Fibroblast of lung (primary cell): ENCODE results near the gene TMEM43. TPM values are rescaled to one million over a fixed set of nuclear protein-coding genes. Genes with fewer than 3 reads are reported as not detected.
A peak's percentile ranks its signal among the peaks of the same experiment; 100 is the strongest.

Experiments used
- DNase-seq, 2 donors: peaks; one replicate each; pipeline versions ENCODE4 v3.0.0 to v3.0.0-alpha.2; 2010; ENCODE audit warnings: low read depth in 2 of 2
- H2AFZ ChIP-seq: 2 replicates; pipeline ENCODE4 v1.5.1; 2012; ENCODE audit warnings: low read length, control low read depth, inconsistent platforms
- H3K27ac ChIP-seq: 2 replicates; pipeline ENCODE4 v1.5.1; 2011; ENCODE audit warnings: low read length, control low read depth; ENCODE audit not compliant: insufficient read depth
- H3K27me3 ChIP-seq: 2 replicates; pipeline ENCODE4 v1.5.1; 2011; ENCODE audit warnings: mild to moderate bottlenecking, low read length; ENCODE audit not compliant: control insufficient read depth, insufficient read depth
- H3K36me3 ChIP-seq: 2 replicates; pipeline ENCODE4 v1.5.1; 2011; ENCODE audit warnings: low read length; ENCODE audit not compliant: control insufficient read depth, insufficient read depth
- H3K4me1 ChIP-seq: 2 replicates; pipeline ENCODE4 v1.5.1; 2011; ENCODE audit warnings: low read length; ENCODE audit not compliant: control insufficient read depth, insufficient read depth; ENCODE audit errors: extremely low read depth
- H3K4me2 ChIP-seq: 2 replicates; pipeline ENCODE4 v1.5.1; 2011; ENCODE audit warnings: low read length, control low read depth; ENCODE audit not compliant: insufficient read depth; ENCODE audit errors: extremely low read depth
- H3K4me3 ChIP-seq, 4 experiments: fragments of 200-600 bp in 1 of 4; sonication (generic) in 1 of 4; replicated peaks in 1 of 4; 2 replicates each; pipeline ENCODE4 v1.5.1; 2011 to 2016; ENCODE audit warnings: low read length in 4 of 4, low read depth in 3 of 4, mild to moderate bottlenecking in 3 of 4, control low read depth in 2 of 4, inconsistent platforms in 1 of 4, mixed read lengths in 1 of 4; ENCODE audit not compliant: insufficient read depth in 1 of 4; ENCODE audit errors: control extremely low read depth in 1 of 4
- H3K79me2 ChIP-seq: 2 replicates; pipeline ENCODE4 v1.5.1; 2012; ENCODE audit warnings: mild to moderate bottlenecking, low read length, inconsistent platforms; ENCODE audit not compliant: control insufficient read depth, insufficient read depth
- H3K9ac ChIP-seq: 2 replicates; pipeline ENCODE4 v1.5.1; 2011; ENCODE audit warnings: mild to moderate bottlenecking, low read length, control low read depth; ENCODE audit not compliant: insufficient read depth
- H3K9me3 ChIP-seq: 2 replicates; pipeline ENCODE4 v1.5.1; 2012; ENCODE audit warnings: low read depth, low read length; ENCODE audit not compliant: control insufficient read depth, insufficient read depth
- H4K20me1 ChIP-seq: 2 replicates; pipeline ENCODE4 v1.5.1; 2011; ENCODE audit warnings: low read length; ENCODE audit not compliant: control insufficient read depth, insufficient read depth; ENCODE audit errors: extremely low read depth
- CTCF ChIP-seq, 2 donors: IDR thresholded peaks in 1 of 2; conservative IDR thresholded peaks in 1 of 2; 1 replicate in 1 of 2; 2 replicates in 1 of 2; pipeline ENCODE4 v1.5.1; 2011 to 2012; ENCODE audit warnings: low read length in 2 of 2, control low read depth in 1 of 2, inconsistent platforms in 1 of 2, low read depth in 1 of 2, mild to moderate bottlenecking in 1 of 2
- EZH2 ChIP-seq: IDR thresholded peaks from 2 replicates; pipeline ENCODE4 v1.5.1; 2012; ENCODE audit warnings: low read length, control low read depth, mild to moderate bottlenecking; ENCODE audit errors: missing control alignments
- polyA plus RNA-seq, 2 donors: library from polyadenylated mRNA; depleted of rRNA in 1 of 2; stranded (reverse) in 1 of 2; unstranded in 1 of 2; fragments of >200 nt; gene quantifications; 2 replicates each; pipeline ENCODE4 v1.2.1, GENCODE V29; 2011 to 2012; ENCODE audit warnings: missing spikeins in 1 of 2
- total RNA-seq: library from RNA; depleted of rRNA; stranded (reverse); fragments of >200 nt; gene quantifications from 2 replicates; pipeline ENCODE4 v1.2.1, GENCODE V29; 2014

TMEM43 gene
- total and polyA plus RNA-seq, 2 donors (not counting 1 experiment from before 2014, with no cell fraction given) = 114 to 180 TPM

DNA sequence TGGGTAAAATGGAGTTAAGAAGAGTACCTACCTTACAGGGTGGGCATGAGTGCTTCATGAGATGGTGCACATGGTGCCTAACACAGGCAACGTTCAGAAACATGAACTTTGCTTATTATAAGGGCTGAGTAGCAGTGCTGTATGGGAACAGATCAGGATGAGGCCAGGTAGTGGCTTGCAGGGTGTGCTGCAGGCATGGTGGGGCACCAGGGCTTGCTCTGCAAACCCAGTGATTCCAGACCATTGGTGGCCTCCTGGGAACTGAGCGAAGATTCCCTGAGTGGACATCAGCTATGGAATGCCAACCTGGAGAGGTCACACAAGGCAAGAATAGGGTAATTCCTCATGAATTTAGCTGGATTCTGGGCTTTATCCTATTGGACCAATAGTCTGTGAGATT lies 15.8 kb downstream of the TMEM43 start:
- H3K27ac ChIP-seq = no peak overlapping the region
- DNase-seq = no peak
- no peaks in the 10 kb centered on the region for H3K9me3 ChIP-seq
- no peaks in the 10 kb centered on the region for H3K79me2 ChIP-seq
- H3K9ac ChIP-seq = no peak overlapping the region
- H3K27me3 ChIP-seq = no peaks in the 10 kb centered on the region
- H2AFZ ChIP-seq = no peak overlapping the region
- no peak for TF ChIP-seq EZH2
- TF ChIP-seq CTCF (conservative IDR thresholded peaks at IDR 0.05 in 1 of 2, IDR thresholded peaks at IDR 0.05 in 1 of 2; ENCODE audit: low read depth in 1 of 2, low read length in 2 of 2) = no peak
- no peak overlapping the region for H3K4me2 ChIP-seq
- no peak overlapping the region for H3K4me3 ChIP-seq
- peaks cover 29% of the 10 kb centered on the region for H3K4me1 ChIP-seq
- H3K36me3 ChIP-seq = peaks cover 38% of the 10 kb centered on the region
- H4K20me1 ChIP-seq = no peaks in the 10 kb centered on the region

DNA sequence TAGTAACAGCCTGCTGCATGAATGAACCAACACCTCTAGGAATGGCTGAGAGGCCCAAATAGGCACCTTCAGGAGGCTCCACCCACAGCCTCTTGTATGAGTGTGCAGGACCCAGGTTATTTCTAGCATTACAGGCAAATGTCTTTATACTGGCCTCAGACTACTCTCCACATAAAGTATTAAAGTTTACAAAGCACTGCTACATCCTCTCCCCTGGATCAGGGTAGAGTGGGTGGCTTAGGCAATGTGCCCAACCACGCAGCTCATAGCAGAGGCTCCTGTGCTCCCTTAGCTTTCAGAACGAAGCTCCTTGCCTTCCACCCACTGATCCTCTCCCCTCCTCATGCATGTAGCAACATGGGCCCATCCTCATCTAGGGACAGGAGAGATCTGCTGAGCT lies 16.3 kb downstream of the TMEM43 start:
- Histone ChIP-seq H2AFZ (no peak overlapping the region), H3K4me3 (no peak overlapping the region), H3K4me2 (no peak overlapping the region), H3K9me3 (no peaks in the 10 kb centered on the region), H4K20me1 (no peaks in the 10 kb centered on the region), H3K4me1 (peaks cover 31% of the 10 kb centered on the region), H3K9ac (no peak overlapping the region), H3K36me3 (peaks cover 38% of the 10 kb centered on the region), H3K79me2 (no peaks in the 10 kb centered on the region), H3K27me3 (no peaks in the 10 kb centered on the region), H3K27ac (no peak overlapping the region)
- TF ChIP-seq CTCF (conservative IDR thresholded peaks at IDR 0.05 in 1 of 2, IDR thresholded peaks at IDR 0.05 in 1 of 2; ENCODE audit: low read depth in 1 of 2, low read length in 2 of 2) (no peak), EZH2 (no peak)
- peak in 1 of 2 donors; percentile 40 for DNase-seq

DNA sequence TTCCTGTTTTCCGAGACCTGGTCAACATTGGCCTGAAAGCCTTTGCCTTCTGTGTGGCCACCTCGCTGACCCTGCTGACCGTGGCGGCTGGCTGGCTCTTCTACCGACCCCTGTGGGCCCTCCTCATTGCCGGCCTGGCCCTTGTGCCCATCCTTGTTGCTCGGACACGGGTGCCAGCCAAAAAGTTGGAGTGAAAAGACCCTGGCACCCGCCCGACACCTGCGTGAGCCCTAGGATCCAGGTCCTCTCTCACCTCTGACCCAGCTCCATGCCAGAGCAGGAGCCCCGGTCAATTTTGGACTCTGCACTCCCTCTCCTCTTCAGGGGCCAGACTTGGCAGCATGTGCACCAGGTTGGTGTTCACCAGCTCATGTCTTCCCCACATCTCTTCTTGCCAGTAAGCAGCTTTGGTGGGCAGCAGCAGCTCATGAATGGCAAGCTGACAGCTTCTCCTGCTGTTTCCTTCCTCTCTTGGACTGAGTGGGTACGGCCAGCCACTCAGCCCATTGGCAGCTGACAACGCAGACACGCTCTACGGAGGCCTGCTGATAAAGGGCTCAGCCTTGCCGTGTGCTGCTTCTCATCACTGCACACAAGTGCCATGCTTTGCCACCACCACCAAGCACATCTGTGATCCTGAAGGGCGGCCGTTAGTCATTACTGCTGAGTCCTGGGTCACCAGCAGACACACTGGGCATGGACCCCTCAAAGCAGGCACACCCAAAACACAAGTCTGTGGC lies 16.9 kb downstream of the TMEM43 start:
- Histone ChIP-seq H3K4me1 (peaks cover 36% of the 10 kb centered on the region), H4K20me1 (no peaks in the 10 kb centered on the region), H3K27ac (peak overlapping the region; percentile 99), H3K27me3 (no peaks in the 10 kb centered on the region), H3K9me3 (no peaks in the 10 kb centered on the region), H3K4me3 (no peak overlapping the region), H3K36me3 (peaks cover 42% of the 10 kb centered on the region), H2AFZ (no peak overlapping the region), H3K79me2 (no peaks in the 10 kb centered on the region), H3K4me2 (no peak overlapping the region), H3K9ac (no peak overlapping the region)
- no peak for TF ChIP-seq CTCF (conservative IDR thresholded peaks at IDR 0.05 in 1 of 2, IDR thresholded peaks at IDR 0.05 in 1 of 2; ENCODE audit: low read depth in 1 of 2, low read length in 2 of 2)
- no peak for TF ChIP-seq EZH2
- DNase-seq = no peak
